A549 (cell line): ENCODE results near the gene ERFE. TPM values are rescaled to one million over a fixed set of nuclear protein-coding genes. Genes with fewer than 3 reads are reported as not detected.

Experiments
- ATAC-seq, 2 experiments: fragments of 200-7000 bp in 1 of 2; fragments of >200 bp in 1 of 2; cut with Nextera tagmentation in 1 of 2; cut with Tn5 transposase in 1 of 2; 3 replicates each; pipeline versions ENCODE4 v1.8.0 to v1.9.1; 2018 to 2020; ENCODE audit warnings: mild to moderate bottlenecking in 1 of 2, moderate library complexity in 1 of 2
- CTCF ChIA-PET: fragments of 300-600 bp; sonication (Branson Sonifier 250); formaldehyde crosslinking; extraction: SDS; loops from one replicate; lab custom pipeline; 2021; ENCODE audit warnings: antibody characterized with exemption, inconsistent platforms; lab: Yijun Ruan, JAX
- POLR2A ChIA-PET: fragments of 350-600 bp; formaldehyde crosslinking; extraction: SDS; loops from one replicate; lab custom pipeline; 2021; ENCODE audit warnings: antibody characterized with exemption, inconsistent platforms; lab: Yijun Ruan, JAX
- DNase-seq, 2 experiments: peaks; one replicate each; pipeline versions ENCODE4 v3.0.0 to v3.0.0-alpha.2; 2011 to 2016; ENCODE audit warnings: low read depth in 1 of 2, low spot score in 1 of 2
- FAIRE-seq: peaks from 2 replicates; lab custom pipeline; 2011; peaks lifted over from hg19 to GRCh38; lab: Jason Lieb, UNC
- H3K27ac ChIP-seq, 2 experiments: fragments of >200 bp; sonication (Bioruptor Twin); formaldehyde crosslinking; 3 replicates each; pipeline ENCODE4 v1.5.1; 2016 to 2017
- H3K4me1 ChIP-seq: fragments of >200 bp; sonication (Bioruptor Twin); formaldehyde crosslinking; 3 replicates; pipeline ENCODE4 v1.6.1; 2016
- H3K4me2 ChIP-seq: fragments of >200 bp; sonication (Bioruptor Twin); formaldehyde crosslinking; 3 replicates; pipeline ENCODE4 v1.6.1; 2016
- H3K4me3 ChIP-seq: fragments of >200 bp; sonication (Bioruptor Twin); formaldehyde crosslinking; 3 replicates; pipeline ENCODE4 v1.5.1; 2016
- H3K9me3 ChIP-seq: fragments of >200 bp; sonication (Bioruptor Twin); formaldehyde crosslinking; 3 replicates; pipeline ENCODE4 v1.6.1; 2016
- CBX2 ChIP-seq: fragments of 200-600 bp; sonication (generic); IDR thresholded peaks from 2 replicates; pipeline ENCODE4 v1.6.1; 2016; ENCODE audit warnings: low read depth, mild to moderate bottlenecking, borderline replicate concordance
- CBX8 ChIP-seq: fragments of 200-600 bp; sonication (generic); IDR thresholded peaks from 2 replicates; pipeline ENCODE4 v1.6.1; 2016
- EHF ChIP-seq: fragments of 250-450 bp; sonication (Bioruptor Pico); IDR thresholded peaks from 2 replicates; pipeline ENCODE4 v1.5.0; 2020; ENCODE audit warnings: mild to moderate bottlenecking
- EP300 ChIP-seq, 2 experiments: fragments of >200 bp; sonication (Bioruptor Twin); formaldehyde crosslinking; IDR thresholded peaks; 2 replicates in 1 of 2; 3 replicates in 1 of 2; pipeline ENCODE4 v1.6.1; 2016 to 2017
- ESRRA ChIP-seq: fragments of 150-350 bp; IDR thresholded peaks from 2 replicates; pipeline ENCODE4 v1.6.1; 2014; ENCODE audit warnings: mild to moderate bottlenecking, low read length, borderline replicate concordance
- FOSB ChIP-seq: fragments of 250-450 bp; sonication (Bioruptor Pico); IDR thresholded peaks from 2 replicates; pipeline ENCODE4 v1.5.0; 2020; ENCODE audit warnings: mild to moderate bottlenecking, moderate library complexity
- FOSL2 ChIP-seq, 2 experiments: fragments of 450-650 bp in 1 of 2; fragments of >200 bp in 1 of 2; sonication (Bioruptor Twin) in 1 of 2; formaldehyde crosslinking; IDR thresholded peaks; 2 replicates each; pipeline versions ENCODE4 v1.5.0 to v1.6.1; 2016 to 2020; ENCODE audit warnings: mild to moderate bottlenecking in 1 of 2, moderate library complexity in 1 of 2
- FOXS1 ChIP-seq: fragments of 250-450 bp; sonication (Bioruptor Pico); IDR thresholded peaks from 2 replicates; pipeline ENCODE4 v1.5.0; 2020; ENCODE audit warnings: mild to moderate bottlenecking, moderate library complexity
- HDAC2 ChIP-seq: fragments of 200-600 bp; sonication (generic); IDR thresholded peaks from 2 replicates; pipeline ENCODE4 v1.6.1; 2016
- HOXB13 ChIP-seq: fragments of 250-450 bp; sonication (Bioruptor Pico); IDR thresholded peaks from 2 replicates; pipeline ENCODE4 v1.5.0; 2020; ENCODE audit warnings: low read depth, mild to moderate bottlenecking, moderate library complexity
- JUN ChIP-seq, 2 experiments: fragments of >200 bp; sonication (Bioruptor Twin); formaldehyde crosslinking; IDR thresholded peaks; 2 replicates in 1 of 2; 3 replicates in 1 of 2; pipeline ENCODE4 v1.6.1; 2016 to 2017
- KDM5A ChIP-seq: fragments of 200-600 bp; sonication (generic); IDR thresholded peaks from 2 replicates; pipeline ENCODE4 v1.6.1; 2016; ENCODE audit warnings: antibody characterized with exemption, mild to moderate bottlenecking
- RNF2 ChIP-seq: fragments of 200-600 bp; sonication (generic); IDR thresholded peaks from 2 replicates; pipeline ENCODE4 v1.6.1; 2016; ENCODE audit warnings: low read depth, mild to moderate bottlenecking, antibody characterized with exemption, moderate library complexity, borderline replicate concordance
- TFCP2L1 ChIP-seq: fragments of 250-450 bp; sonication (Bioruptor Pico); IDR thresholded peaks from 2 replicates; pipeline ENCODE4 v1.5.0; 2021; ENCODE audit warnings: mild to moderate bottlenecking
- ZSCAN20 ChIP-seq: fragments of 250-450 bp; sonication (Bioruptor Pico); IDR thresholded peaks from 2 replicates; pipeline ENCODE4 v1.8.0; 2022; ENCODE audit warnings: mild to moderate bottlenecking, moderate library complexity
- WGBS: methylation state at CpG from one replicate; pipeline ENCODE4 v1.1.6; 2017; ENCODE audit errors: missing lambda C conversion rate; 5-methylcytosine and 5-hydroxymethylcytosine counted together
- polyA plus RNA-seq, 4 experiments: library from polyadenylated mRNA; depleted of rRNA in 3 of 4; stranded (reverse); fragments of >200 nt; fragmentation: RNase III in 1 of 4; extraction: RNeasy Plus Mini Kit Qiagen cat#74134 plus additional on column Dnase treatment in 1 of 4; gene quantifications; 2 replicates in 3 of 4; 3 replicates in 1 of 4; pipeline ENCODE4 v1.2.3, GENCODE V29; 2011 to 2017
- TF ChIP-seq, protein P1 (sequence below): fragments of >200 bp; sonication (Bioruptor Twin); formaldehyde crosslinking; IDR thresholded peaks from 2 replicates; pipeline ENCODE4 v1.6.1; 2016
- TF ChIP-seq, protein P2 (sequence below): fragments of >200 bp; sonication (Bioruptor Twin); formaldehyde crosslinking; IDR thresholded peaks from 3 replicates; pipeline ENCODE4 v1.6.1; 2016
- TF ChIP-seq, protein P3 (sequence below): IDR thresholded peaks from 2 replicates; pipeline ENCODE4 v1.6.1; 2012; ENCODE audit warnings: low read depth, borderline replicate concordance
- TF ChIP-seq, protein P4 (sequence below): fragments of 250-450 bp; sonication (Bioruptor Pico); IDR thresholded peaks from 2 replicates; pipeline ENCODE4 v1.5.0; 2021; ENCODE audit warnings: mild to moderate bottlenecking, moderate library complexity, borderline replicate concordance
- TF ChIP-seq, protein P5 (sequence below): IDR thresholded peaks from 2 replicates; pipeline ENCODE4 v1.6.1; 2012
- TF ChIP-seq, protein P6 (sequence below): fragments of 250-450 bp; sonication (Bioruptor Pico); IDR thresholded peaks from 2 replicates; pipeline ENCODE4 v1.5.0; 2020; ENCODE audit warnings: low read depth, mild to moderate bottlenecking, moderate library complexity

Gene ERFE
- polyA plus RNA-seq, 2 of the 4 experiments (the other 2 are of a cell fraction), result 2.6 TPM

DNA sequence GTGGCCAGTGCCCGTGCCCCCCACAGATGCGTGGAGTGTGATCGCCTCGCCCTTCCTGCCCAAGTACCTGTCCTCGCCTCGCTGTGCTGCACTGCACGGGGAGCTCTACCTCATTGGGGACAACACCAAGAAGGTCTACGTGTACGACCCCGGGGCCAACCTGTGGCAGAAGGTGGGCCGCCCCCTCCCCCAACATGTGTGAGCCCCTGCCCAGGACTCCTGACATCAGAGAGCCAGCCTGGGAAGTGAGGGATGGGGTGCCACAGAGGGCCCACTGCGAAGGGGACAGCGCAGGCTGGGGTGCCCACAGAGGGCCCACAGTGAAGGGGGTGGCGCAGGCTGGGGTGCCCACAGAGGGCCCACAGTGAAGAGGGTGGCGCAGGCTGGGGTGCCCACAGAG lies 9.8 kb upstream of the ERFE start:
- POLR2A ChIA-PET, result no interaction called here
- CTCF ChIA-PET, result no interaction called here
- H3K4me3 ChIP-seq, result no peak overlapping the region
- no peak for TF ChIP-seq JUN (IDR thresholded peaks at IDR 0.05)
- ATAC-seq (no peak), DNase-seq (no peak), FAIRE-seq (no peak)
- H3K27ac ChIP-seq, result no peak overlapping the region
- peaks cover 1% of the 10 kb centered on the region for H3K4me1 ChIP-seq
- WGBS, result 100% methylated on average over 1 of the region's 15 CpGs
- no peak overlapping the region for H3K4me2 ChIP-seq
- no peaks in the 10 kb centered on the region for H3K9me3 ChIP-seq

DNA sequence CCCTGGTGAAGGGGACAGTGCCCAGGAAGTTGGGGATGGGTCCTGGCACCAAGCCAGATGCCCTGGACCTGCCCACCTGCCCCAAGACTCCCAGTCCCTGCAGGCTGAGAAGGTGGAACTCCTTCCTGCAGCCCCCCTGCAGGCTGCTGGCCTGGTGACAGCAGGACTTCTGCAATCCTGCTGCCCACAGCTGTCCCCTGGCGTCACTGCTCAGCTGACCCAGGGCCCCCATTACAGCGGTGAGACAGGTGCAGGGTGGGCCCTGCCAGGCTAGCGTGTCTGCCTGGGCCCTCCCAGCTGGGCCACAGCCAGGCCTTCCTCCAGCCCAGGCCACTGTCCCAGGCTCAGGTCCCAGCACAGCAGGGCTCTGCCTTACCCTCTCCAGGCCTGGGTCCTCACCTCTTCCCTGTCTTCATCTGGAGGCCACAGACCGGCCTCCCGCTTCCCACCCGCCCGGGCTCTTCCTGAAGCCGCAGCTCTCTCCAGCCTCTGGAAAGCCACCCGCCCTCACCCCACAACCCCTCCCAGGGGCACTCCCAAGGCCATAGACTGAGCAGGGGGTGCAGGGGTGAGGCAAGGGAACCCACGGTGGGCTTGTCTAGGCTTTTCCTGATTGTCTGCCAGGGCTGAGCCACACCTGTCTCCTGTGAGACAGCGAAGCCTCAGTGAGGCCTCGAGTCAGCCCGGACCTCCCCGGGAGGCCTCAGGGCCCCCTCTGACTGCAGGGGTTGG lies 8.8 kb upstream of the ERFE start:
- TF ChIP-seq ZSCAN20 (CRISPR knock-in tag), result no peak
- TF ChIP-seq FOSL2 (IDR thresholded peaks at IDR 0.05), result no peak
- no peak for TF ChIP-seq FOSL2 (CRISPR knock-in tag; IDR thresholded peaks at IDR 0.05)
- TF ChIP-seq, protein P1, sequence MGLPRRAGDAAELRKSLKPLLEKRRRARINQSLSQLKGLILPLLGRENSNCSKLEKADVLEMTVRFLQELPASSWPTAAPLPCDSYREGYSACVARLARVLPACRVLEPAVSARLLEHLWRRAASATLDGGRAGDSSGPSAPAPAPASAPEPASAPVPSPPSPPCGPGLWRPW, result no peak
- no peak for TF ChIP-seq EHF (CRISPR knock-in tag)
- TF ChIP-seq FOXS1 (CRISPR knock-in tag), result no peak
- TF ChIP-seq JUN (IDR thresholded peaks at IDR 0.05), result no peak
- TF ChIP-seq TFCP2L1 (CRISPR knock-in tag), result no peak
- TF ChIP-seq CBX8, result no peak
- TF ChIP-seq, protein P2, sequence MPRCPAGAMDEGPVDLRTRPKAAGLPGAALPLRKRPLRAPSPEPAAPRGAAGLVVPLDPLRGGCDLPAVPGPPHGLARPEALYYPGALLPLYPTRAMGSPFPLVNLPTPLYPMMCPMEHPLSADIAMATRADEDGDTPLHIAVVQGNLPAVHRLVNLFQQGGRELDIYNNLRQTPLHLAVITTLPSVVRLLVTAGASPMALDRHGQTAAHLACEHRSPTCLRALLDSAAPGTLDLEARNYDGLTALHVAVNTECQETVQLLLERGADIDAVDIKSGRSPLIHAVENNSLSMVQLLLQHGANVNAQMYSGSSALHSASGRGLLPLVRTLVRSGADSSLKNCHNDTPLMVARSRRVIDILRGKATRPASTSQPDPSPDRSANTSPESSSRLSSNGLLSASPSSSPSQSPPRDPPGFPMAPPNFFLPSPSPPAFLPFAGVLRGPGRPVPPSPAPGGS, result no peak
- no peak for TF ChIP-seq RNF2
- TF ChIP-seq, all 56 proteins: peak for 0
- H3K4me2 ChIP-seq, result no peak overlapping the region
- H3K9me3 ChIP-seq, result no peaks in the 10 kb centered on the region
- POLR2A ChIA-PET, result no interaction called here
- ATAC-seq, result peak; percentile 25 to 39; a peak in 3 of 6 replicates
- no peak for DNase-seq
- WGBS, result 76% methylated on average over 11 of the region's 14 CpGs
- FAIRE-seq, result no peak
- CTCF ChIA-PET, result interaction anchor here (1.2 kb wide), 1 partner anchor 11 kb away, joined by 3 read pairs; no protein-coding TSS in a partner anchor
- H3K4me1 ChIP-seq, result no peaks in the 10 kb centered on the region
- H3K27ac ChIP-seq, result no peak overlapping the region
- no peak overlapping the region for H3K4me3 ChIP-seq

DNA sequence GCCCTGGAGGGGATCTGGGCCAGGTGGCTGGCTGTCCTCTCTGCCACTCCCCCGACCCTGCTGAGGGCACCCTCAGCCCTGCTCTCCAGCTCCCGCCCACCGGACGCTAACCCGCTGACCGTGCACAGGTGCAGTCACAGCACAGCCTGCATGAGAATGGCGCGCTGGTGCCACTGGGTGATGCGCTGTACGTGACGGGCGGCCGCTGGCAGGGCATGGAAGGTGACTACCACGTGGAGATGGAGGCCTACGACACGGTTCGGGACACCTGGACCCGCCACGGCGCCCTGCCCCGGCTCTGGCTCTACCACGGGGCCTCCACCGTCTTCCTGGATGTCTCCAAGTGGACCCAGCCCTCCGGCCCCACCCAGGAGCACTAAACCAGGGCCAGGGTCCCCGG lies 8.1 kb upstream of the ERFE start:
- POLR2A ChIA-PET, result no interaction called here
- CTCF ChIA-PET, result interaction anchor here (0.7 to 2.9 kb wide), 4 partner anchors 11 to 293 kb away, joined by 3 to 13 read pairs (median 4); partner anchors contain the start of gene KLHL30
- no peak for FAIRE-seq
- Histone ChIP-seq H3K27ac (no peak overlapping the region), H3K9me3 (no peaks in the 10 kb centered on the region), H3K4me3 (no peak overlapping the region), H3K4me1 (no peaks in the 10 kb centered on the region), H3K4me2 (no peak overlapping the region)
- TF ChIP-seq, protein P3, sequence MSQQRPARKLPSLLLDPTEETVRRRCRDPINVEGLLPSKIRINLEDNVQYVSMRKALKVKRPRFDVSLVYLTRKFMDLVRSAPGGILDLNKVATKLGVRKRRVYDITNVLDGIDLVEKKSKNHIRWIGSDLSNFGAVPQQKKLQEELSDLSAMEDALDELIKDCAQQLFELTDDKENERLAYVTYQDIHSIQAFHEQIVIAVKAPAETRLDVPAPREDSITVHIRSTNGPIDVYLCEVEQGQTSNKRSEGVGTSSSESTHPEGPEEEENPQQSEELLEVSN, result no peak
- TF ChIP-seq FOSB (CRISPR knock-in tag), result no peak
- TF ChIP-seq, protein P4, sequence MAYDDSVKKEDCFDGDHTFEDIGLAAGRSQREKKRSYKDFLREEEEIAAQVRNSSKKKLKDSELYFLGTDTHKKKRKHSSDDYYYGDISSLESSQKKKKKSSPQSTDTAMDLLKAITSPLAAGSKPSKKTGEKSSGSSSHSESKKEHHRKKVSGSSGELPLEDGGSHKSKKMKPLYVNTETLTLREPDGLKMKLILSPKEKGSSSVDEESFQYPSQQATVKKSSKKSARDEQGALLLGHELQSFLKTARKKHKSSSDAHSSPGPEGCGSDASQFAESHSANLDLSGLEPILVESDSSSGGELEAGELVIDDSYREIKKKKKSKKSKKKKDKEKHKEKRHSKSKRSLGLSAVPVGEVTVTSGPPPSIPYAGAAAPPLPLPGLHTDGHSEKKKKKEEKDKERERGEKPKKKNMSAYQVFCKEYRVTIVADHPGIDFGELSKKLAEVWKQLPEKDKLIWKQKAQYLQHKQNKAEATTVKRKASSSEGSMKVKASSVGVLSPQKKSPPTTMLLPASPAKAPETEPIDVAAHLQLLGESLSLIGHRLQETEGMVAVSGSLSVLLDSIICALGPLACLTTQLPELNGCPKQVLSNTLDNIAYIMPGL (CRISPR knock-in tag), result no peak
- no peak for TF ChIP-seq HOXB13 (CRISPR knock-in tag)
- TF ChIP-seq ESRRA, result no peak
- TF ChIP-seq, protein P1, result no peak
- TF ChIP-seq, protein P5, sequence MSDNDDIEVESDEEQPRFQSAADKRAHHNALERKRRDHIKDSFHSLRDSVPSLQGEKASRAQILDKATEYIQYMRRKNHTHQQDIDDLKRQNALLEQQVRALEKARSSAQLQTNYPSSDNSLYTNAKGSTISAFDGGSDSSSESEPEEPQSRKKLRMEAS, result no peak
- TF ChIP-seq EP300 (IDR thresholded peaks at IDR 0.05), result no peak
- TF ChIP-seq TFCP2L1 (CRISPR knock-in tag), result no peak
- TF ChIP-seq, protein P2, result no peak
- TF ChIP-seq CBX2, result no peak
- TF ChIP-seq HDAC2, result no peak
- TF ChIP-seq KDM5A, result no peak
- TF ChIP-seq, protein P6, sequence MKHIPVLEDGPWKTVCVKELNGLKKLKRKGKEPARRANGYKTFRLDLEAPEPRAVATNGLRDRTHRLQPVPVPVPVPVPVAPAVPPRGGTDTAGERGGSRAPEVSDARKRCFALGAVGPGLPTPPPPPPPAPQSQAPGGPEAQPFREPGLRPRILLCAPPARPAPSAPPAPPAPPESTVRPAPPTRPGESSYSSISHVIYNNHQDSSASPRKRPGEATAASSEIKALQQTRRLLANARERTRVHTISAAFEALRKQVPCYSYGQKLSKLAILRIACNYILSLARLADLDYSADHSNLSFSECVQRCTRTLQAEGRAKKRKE, result no peak
- no peak for DNase-seq
- no peak; a peak in 2 of 6 replicates for ATAC-seq
- 85% methylated on average over 23 of the region's 25 CpGs for WGBS
